HG02981 (cell line): Measurements from ENCODE around the gene IRX5.

Experiments
- ATAC-seq: cut with Tn5 transposase; IDR thresholded peaks from one replicate; pipeline ENCODE4 v1.9.1; 2021; ENCODE audit warnings: mild to moderate bottlenecking, moderate library complexity; ENCODE audit not compliant: unreplicated experiment

Gene IRX5

GRCh38 chr16:54929090-54930004 is 1.3 kb upstream of the IRX5 start:
- peak; percentile 95 for ATAC-seq

DNA sequence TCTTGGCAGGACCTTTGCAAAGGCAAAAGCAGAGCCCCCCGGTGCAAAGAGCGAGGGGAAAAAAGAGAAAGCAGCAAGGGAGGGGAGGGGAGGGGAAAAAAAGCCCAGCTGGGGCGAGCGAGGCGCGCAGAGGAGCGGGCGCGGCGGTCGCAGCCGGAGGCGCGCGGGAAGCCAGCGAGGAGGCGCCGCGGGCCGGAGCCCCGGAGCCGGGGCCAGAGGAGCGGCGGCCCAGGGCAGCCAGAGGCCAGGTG is 129 bp downstream of the IRX5 start:
- ATAC-seq: no peak

DNA sequence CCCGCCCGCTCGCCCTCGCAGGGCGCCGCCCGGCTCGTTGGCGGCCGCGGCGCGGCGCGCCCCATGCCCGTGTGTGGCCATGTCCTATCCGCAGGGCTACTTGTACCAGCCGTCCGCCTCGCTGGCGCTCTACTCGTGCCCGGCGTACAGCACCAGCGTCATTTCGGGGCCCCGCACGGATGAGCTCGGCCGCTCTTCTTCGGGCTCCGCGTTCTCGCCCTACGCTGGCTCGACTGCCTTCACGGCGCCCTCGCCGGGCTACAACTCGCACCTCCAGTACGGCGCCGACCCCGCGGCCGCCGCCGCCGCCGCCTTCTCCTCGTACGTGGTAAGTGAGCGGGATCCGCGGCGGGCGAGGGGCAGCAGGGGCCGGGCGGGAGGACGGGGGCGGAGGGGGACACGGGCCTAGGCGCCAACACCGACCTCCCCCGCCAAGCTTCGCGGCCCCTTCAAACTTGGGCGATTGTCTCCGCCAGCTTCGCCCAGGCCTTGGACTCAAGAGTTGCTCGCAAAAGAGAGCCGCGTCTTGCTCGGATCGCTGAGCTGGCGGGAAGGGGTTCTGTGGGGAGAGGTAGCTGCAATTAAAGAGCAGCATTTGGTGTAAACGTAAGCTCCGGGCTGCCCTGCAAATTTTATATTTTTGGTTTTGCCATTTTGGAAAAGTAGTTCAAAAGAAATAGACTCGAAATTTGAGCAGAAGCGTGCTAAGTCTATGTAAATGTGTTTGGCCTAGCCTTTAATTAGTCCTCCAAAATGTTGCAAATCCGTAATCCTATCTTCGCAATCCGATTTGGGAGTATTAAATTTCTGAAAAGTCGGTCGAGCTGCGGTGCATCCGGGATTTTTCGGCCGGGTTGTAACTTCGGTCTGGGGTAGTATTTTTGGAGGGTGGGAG is 702 bp downstream of the IRX5 start:
- no peak for ATAC-seq

GRCh38 chr16:54932021-54932660 is 1.5 kb downstream of the IRX5 start:
- ATAC-seq: no peak

- ATAC-seq: no peak
Measured at GRCh38 chr16:54932737-54933254, 2.1 kb downstream of the IRX5 start.

DNA sequence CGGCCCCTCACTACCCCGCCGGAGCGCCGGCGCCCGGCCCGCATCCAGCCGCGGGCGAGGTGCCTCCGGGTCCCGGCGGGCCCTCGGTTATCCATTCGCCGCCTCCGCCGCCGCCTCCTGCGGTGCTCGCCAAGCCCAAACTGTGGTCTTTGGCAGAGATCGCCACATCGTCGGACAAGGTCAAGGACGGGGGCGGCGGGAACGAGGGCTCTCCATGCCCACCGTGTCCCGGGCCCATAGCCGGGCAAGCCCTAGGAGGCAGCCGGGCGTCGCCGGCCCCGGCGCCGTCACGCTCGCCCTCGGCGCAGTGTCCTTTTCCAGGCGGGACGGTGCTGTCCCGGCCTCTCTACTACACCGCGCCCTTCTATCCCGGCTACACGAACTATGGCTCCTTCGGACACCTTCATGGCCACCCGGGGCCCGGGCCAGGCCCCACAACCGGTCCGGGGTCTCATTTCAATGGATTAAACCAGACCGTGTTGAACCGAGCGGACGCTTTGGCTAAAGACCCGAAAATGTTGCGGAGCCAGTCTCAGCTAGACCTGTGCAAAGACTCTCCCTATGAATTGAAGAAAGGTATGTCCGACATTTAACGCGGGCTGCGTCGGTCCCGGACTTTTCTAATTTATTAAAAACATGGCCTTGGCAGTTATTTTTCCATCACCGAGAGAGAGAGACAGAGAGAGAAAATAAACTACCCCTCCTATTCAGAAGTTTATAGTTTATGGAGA is 2.8 kb downstream of the IRX5 start:
- no peak for ATAC-seq

GRCh38 chr16:54934481-54935265 is 4.0 kb downstream of the IRX5 start:
- no peak for ATAC-seq

DNA sequence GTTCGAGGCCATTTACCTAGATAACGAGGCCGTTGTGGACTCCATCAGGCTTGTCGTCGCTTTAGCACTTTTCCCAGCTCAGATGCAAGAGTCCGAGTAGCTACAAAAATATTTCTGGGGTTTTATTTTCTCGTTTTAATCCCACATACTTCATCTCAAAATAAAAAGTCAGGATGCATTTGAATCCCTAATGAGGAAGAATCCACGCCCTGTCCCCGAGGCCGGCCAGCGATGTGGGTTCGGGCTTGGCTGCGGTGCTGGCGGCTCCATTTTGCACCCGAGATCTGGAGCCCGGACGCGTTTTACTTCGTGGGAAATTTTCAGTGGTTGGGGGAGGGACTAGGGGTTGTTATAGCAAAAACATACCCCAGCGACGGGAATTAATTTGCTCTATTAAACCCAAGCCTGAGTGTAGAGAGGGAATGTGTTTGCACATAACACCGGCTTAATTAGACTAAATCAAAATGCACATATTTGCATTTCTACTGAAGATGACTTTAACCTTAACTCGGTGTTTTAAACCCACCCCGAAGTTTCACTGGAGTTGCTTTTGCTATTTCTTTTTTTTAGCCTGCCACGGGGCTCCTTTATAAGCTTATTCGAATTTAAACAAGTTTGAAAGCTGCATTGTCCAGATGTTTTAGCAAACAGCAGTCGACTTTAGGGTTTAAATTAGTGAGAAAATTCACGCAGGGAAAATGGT is 4.8 kb downstream of the IRX5 start:
- ATAC-seq: no peak

DNA sequence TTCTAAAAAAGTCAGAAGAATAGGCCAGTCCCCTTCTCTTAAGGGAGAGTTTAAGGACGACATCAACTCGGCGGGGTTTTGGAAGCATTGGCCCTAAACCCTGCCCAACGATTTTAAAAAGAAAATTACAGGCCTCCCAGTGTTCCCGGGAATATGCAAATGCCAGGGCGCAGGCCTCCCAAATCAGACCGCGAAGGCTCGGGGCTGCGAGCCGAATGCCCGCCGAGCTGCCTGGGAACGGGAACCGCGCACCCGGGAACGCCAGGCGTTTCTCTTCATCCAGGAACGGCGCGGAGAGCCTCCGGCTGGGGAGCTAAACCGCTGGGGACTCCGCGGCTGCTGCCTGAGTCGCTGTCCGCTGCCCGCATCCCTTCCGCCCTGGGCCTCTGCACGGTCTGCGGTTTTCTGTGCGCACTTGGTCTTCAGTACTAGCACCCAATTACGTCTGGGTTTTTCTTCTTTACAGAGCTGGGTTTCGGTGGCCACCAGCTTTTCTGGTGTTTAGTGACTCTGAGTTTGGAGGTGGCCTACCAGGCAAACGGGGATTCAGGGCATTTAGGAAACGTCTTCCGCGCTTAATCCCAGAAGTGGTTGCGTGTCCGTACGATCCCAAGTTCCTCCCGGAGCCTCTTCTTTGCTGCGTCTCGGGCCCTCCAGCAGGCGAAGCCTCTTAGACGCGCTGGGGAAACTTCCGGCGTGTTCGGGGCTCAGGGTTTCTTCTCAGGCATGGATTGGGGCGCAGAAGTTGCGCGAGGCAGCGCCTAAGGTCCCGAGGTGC is 5.7 kb downstream of the IRX5 start:
- ATAC-seq: no peak

DNA sequence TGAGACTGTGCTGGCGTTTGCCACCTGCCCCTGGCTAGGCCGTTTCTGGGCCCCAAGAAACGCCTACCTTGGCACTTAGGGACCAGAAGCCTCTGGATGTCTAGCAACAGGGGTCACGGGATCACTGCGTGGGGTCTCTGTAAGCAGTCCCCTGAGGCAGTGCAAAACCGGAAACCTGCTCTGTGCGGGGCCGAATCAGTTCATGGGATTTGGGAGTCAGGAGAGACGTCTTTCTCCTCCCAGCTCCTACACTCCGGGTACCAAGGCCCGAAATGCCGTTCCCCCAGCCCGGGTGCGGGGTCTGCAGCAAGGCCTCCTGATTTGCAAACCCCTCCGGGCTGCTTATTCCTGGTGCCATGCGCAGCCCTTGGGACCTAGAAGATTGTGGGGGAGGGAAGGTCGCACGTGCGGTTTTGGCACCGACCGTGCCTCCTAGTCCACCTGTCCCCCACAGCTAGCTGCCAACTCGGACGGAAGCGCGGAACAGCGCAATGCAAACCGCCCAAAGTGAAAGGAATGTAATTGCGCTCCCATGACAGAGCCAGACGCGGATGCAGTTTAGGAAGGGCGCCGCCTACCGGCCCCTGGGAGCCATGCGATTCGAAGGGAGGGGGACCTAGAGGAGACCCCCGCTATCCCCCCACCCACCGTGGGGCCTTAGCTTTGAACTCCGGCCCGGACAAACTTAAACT is 6.5 kb downstream of the IRX5 start:
- ATAC-seq: no peak

DNA sequence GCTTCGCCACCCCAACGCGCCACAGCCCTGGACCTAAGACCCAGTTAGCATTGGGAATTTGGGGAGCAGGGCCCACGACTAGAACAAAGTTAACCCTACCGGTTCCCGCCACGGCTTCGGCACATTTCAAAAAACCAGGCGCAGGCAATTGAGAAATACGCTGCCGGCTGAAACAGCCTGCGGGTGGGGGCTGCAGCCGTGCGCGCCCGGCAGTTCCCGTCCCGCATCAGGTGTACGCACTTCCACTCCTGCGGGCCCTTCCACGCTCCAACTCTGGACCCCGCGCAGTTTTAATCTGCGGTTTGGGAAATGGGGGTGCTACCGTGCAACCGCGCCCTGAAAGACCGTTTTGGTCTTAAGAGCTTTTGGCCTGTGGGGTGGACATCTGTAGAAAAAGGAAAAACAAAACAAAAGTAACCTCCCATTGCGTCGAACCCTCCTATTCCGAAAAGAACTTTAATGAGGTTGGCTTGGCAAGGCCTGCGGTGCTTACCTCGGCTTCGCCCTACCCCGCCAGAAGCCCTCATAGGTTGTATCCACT is 7.1 kb downstream of the IRX5 start:
- no peak for ATAC-seq

- ATAC-seq: no peak
Measured at GRCh38 chr16:54938212-54939028, 7.8 kb downstream of the IRX5 start.

DNA sequence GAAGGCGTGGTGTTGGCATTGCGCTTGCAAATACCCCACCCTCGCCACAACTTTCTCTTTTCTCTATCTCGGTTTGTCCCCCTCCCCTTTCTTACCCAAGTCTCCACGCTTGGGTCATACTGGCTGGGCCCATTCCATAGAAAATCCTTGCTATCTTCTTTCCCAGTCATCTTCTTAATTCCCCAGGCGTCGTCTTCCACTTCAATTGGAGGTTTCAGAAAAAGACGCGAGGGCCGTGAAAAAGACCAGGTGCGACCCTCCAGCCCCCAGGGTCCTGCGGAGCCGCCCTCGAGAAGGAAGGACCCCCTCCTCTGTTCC is 8.3 kb downstream of the IRX5 start:
- no peak for ATAC-seq

GRCh38 chr16:54939510-54940278 is 9.0 kb downstream of the IRX5 start:
- ATAC-seq: no peak

DNA sequence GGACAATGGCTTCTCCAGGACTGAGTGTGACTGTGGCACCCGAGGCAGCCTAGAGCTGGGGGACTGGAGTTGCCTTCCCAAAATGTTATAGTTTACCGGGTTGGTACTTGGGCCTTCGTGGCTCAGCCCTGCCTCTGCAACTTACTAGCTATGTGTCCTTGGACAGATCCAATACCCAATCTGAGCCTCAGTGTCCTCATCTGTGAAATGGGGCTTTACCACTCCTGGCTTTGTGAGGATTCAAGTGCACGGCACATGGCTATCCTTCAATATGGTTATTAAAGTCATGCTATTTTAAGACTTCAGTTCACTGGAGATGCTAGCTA is 9.6 kb downstream of the IRX5 start:
- ATAC-seq: no peak

- ATAC-seq: no peak
Measured at GRCh38 chr16:54942353-54942943, 11.8 kb downstream of the IRX5 start.
